ELR (cell line): ENCODE measurements around the gene MAPKBP1.

Experiments used
- DNase-seq: peaks from one replicate; pipeline ENCODE4 v3.0.0-alpha.2; 2015; ENCODE audit warnings: low read depth

The MAPKBP1 gene

GRCh38 chr15:41788262-41788661 lies 14.0 kb downstream of the MAPKBP1 start:
- no peak for DNase-seq

- no peak for DNase-seq
Observed at GRCh38 chr15:41789236-41789635, 15.0 kb downstream of the MAPKBP1 start.

GRCh38 chr15:41789662-41790061 lies 15.4 kb downstream of the MAPKBP1 start:
- DNase-seq = no peak

GRCh38 chr15:41790169-41790568 lies 15.9 kb downstream of the MAPKBP1 start:
- no peak for DNase-seq

GRCh38 chr15:41790756-41791546 lies 16.7 kb downstream of the MAPKBP1 start:
- DNase-seq = peak; percentile 91

GRCh38 chr15:41791547-41791937 lies 17.3 kb downstream of the MAPKBP1 start:
- DNase-seq = no peak

- no peak for DNase-seq
Observed at GRCh38 chr15:41792000-41792637, 17.8 kb downstream of the MAPKBP1 start.

GRCh38 chr15:41794081-41794480 lies 19.8 kb downstream of the MAPKBP1 start:
- DNase-seq = peak; percentile 95

GRCh38 chr15:41795996-41796856 lies 21.9 kb downstream of the MAPKBP1 start:
- DNase-seq = peak; percentile 58

- DNase-seq = no peak
Observed at GRCh38 chr15:41797201-41797944, 23.1 kb downstream of the MAPKBP1 start.

- peak; percentile 60 for DNase-seq
Observed at GRCh38 chr15:41798607-41799487, 24.6 kb downstream of the MAPKBP1 start.

- no peak for DNase-seq
Observed at GRCh38 chr15:41799488-41799805, 25.2 kb downstream of the MAPKBP1 start.

GRCh38 chr15:41801185-41801584 lies 26.9 kb downstream of the MAPKBP1 start:
- DNase-seq = no peak

- DNase-seq = peak; percentile 75
Observed at GRCh38 chr15:41801850-41802455, 27.7 kb downstream of the MAPKBP1 start.

GRCh38 chr15:41804361-41804760 lies 30.1 kb downstream of the MAPKBP1 start:
- no peak for DNase-seq

GRCh38 chr15:41804916-41805666 lies 30.8 kb downstream of the MAPKBP1 start:
- no peak for DNase-seq

GRCh38 chr15:41805711-41806110 lies 31.4 kb downstream of the MAPKBP1 start:
- no peak for DNase-seq

- DNase-seq = no peak
Observed at GRCh38 chr15:41806291-41807181, 32.3 kb downstream of the MAPKBP1 start.

- DNase-seq = peak; percentile 66
Observed at GRCh38 chr15:41809121-41809520, 34.8 kb downstream of the MAPKBP1 start.
